ENCODE data around the gene GNB1L.

The GNB1L gene

GRCh38 chr22:19785461-19786263 lies 69.0 kb downstream of the GNB1L start (continued):
- TF ChIP-seq CSRNP3 (CRISPR knock-in tag; IDR thresholded peaks at IDR 0.05) (no peak), RARB (CRISPR knock-in tag; IDR thresholded peaks at IDR 0.05) (no peak), TCF4 (CRISPR knock-in tag; IDR thresholded peaks at IDR 0.05; ENCODE audit: borderline replicate concordance) (no peak), CREB5 (CRISPR knock-in tag; IDR thresholded peaks at IDR 0.05; ENCODE audit: low read depth) (no peak), ZNF8 (CRISPR knock-in tag; IDR thresholded peaks at IDR 0.05) (no peak)

GRCh38 chr22:19784384-19785175 lies 70.1 kb downstream of the GNB1L start:
- ATAC-seq: no peak
- TF ChIP-seq ESRRG (CRISPR knock-in tag; IDR thresholded peaks at IDR 0.05) (no peak), CSRNP3 (CRISPR knock-in tag; IDR thresholded peaks at IDR 0.05) (no peak), TSHZ2 (CRISPR knock-in tag; IDR thresholded peaks at IDR 0.05) (no peak), SNAI2 (CRISPR knock-in tag; IDR thresholded peaks at IDR 0.05) (no peak), ZC3H10 (CRISPR knock-in tag; IDR thresholded peaks at IDR 0.05) (no peak), GLIS3 (CRISPR knock-in tag; IDR thresholded peaks at IDR 0.05) (no peak), PATZ1 (CRISPR knock-in tag; IDR thresholded peaks at IDR 0.05; ENCODE audit: borderline replicate concordance) (no peak), ZNF8 (CRISPR knock-in tag; IDR thresholded peaks at IDR 0.05) (no peak), OSR1 (CRISPR knock-in tag; IDR thresholded peaks at IDR 0.05) (no peak), ZNF70 (CRISPR knock-in tag; IDR thresholded peaks at IDR 0.05) (no peak), PPARA (CRISPR knock-in tag; IDR thresholded peaks at IDR 0.05; ENCODE audit: borderline replicate concordance) (no peak), TOX (CRISPR knock-in tag; IDR thresholded peaks at IDR 0.05; ENCODE audit: borderline replicate concordance) (no peak), TCF4 (CRISPR knock-in tag; IDR thresholded peaks at IDR 0.05; ENCODE audit: borderline replicate concordance) (no peak), ZFP3 (CRISPR knock-in tag; IDR thresholded peaks at IDR 0.05) (no peak), ISL1 (CRISPR knock-in tag; IDR thresholded peaks at IDR 0.05) (no peak), ZFP30 (CRISPR knock-in tag; IDR thresholded peaks at IDR 0.05) (no peak), CSDC2 (CRISPR knock-in tag; IDR thresholded peaks at IDR 0.05) (no peak)

All from SK-N-SH treated with all-trans-retinoic acid at 6 μM for 48 hours (cell line).